Heart left ventricle (tissue), 13 donors: Measurements from ENCODE around the gene PCGF2.
A peak's percentile ranks its signal among the peaks of the same experiment; 100 is the strongest.

Experiments
- CTCF ChIP-seq, 12 donors: fragments of 200-600 bp; sonication (generic) in 4 of 12; IDR thresholded peaks; one replicate each; pipeline versions ENCODE4 v1.5.0 to v1.8.0; 2018 to 2022; ENCODE audit warnings: antibody characterized with exemption in 12 of 12, mild to moderate bottlenecking in 5 of 12
- POLR2A ChIP-seq, 2 donors: fragments of 450-650 bp; IDR thresholded peaks; one replicate each; pipeline ENCODE4 v1.6.1; 2017; ENCODE audit warnings: antibody characterized with exemption in 2 of 2, mild to moderate bottlenecking in 2 of 2, moderate library complexity in 2 of 2
- donor health status: ischemic (EF 13 %, LVEDD 7.1; RV severe dilation, severe dysfunction).
- donor health status: DM: no; HTN: yes; CAD: no.
- donor health status: DM: no; HTN: no; CAD: no.
- donor health status: ischemic (EF 25% LVEDD 6.9; RV normal size, moderate dysfunction).
- donor health status: ischemic (EF 25% LVEDD 5.7; RV mildly dilated, moderate dysfunction).
- donor health status: ischemic (EF 35%, LVEDD 5.7; RV mildly dilated, moderate dysfunction).
- donor health status: nonischemic (EF 11% LVEDD 7.7; RV severe dilation, severe dysfunction).
- donor health status: DM: yes; HTN: yes; CAD: no.
- donor health status: PGD.
- donor health status: ischemic (EF 29% LVEDD 5.4; RV normal size, mild dysfunction).
- donor health status: nonischemic (EF 23%, LVEDD 6.1; RV moderate dilation, normal function).

- peak in 1 of 12 donors; percentile 14 for TF ChIP-seq CTCF (IDR thresholded peaks at IDR 0.05)
- peak in 1 of 2 donors; percentile 54 for TF ChIP-seq POLR2A (IDR thresholded peaks at IDR 0.05)
Observed at GRCh38 chr17:38703742-38704605, 44.2 kb downstream of the PCGF2 start.
